ENCODE measurements around the gene FLACC1. TPM values are rescaled to one million over a fixed set of nuclear protein-coding genes. Genes with fewer than 3 reads are reported as not detected.

Gene FLACC1
- 1.0 TPM for total RNA-seq

- H3K9ac ChIP-seq (ENCODE audit: low read depth in 1 of 3, low read length in 3 of 3): no peak within 1 kb of the TSS
- peaks cover 2 to 16% (median 8%) of the 10 kb centered on the region in 3 donors for H3K36me3 ChIP-seq (ENCODE audit: control insufficient read depth in 3 of 3, insufficient read depth in 3 of 3, low read length in 3 of 3)
- H3K27me3 ChIP-seq (ENCODE audit: control insufficient read depth in 3 of 3, insufficient read depth in 3 of 3, low read length in 3 of 3): no peaks in the 10 kb centered on the region
- no peak within 1 kb of the TSS for H3K4me3 ChIP-seq (ENCODE audit: low read length in 3 of 3)
- H3K4me1 ChIP-seq (ENCODE audit: control insufficient read depth in 3 of 3, insufficient read depth in 3 of 3, low read length in 3 of 3): peaks cover 0 to 4% (median 0%) of the 10 kb centered on the region in 3 donors
- peak within 1 kb of the TSS; percentile 6 for H3K27ac ChIP-seq (ENCODE audit: low read depth, low read length)
- no peaks in the 10 kb centered on the region for H3K9me3 ChIP-seq (ENCODE audit: control insufficient read depth in 3 of 3, low read length in 3 of 3)
Observed at GRCh38 chr2:201357221-201357620, at the start of gene FLACC1. Gene FLACC1 (minus strand): TSS chr2:201357345. CDS start chr2:201351404, 5,941 bp downstream.

- no peaks in the 10 kb centered on the region for H3K27me3 ChIP-seq (ENCODE audit: control insufficient read depth in 3 of 3, insufficient read depth in 3 of 3, low read length in 3 of 3)
- H3K9ac ChIP-seq (ENCODE audit: low read depth in 1 of 3, low read length in 3 of 3): peak overlapping the region in 2 of 3 donors; percentile 19 to 59
- no peaks in the 10 kb centered on the region for H3K9me3 ChIP-seq (ENCODE audit: control insufficient read depth in 3 of 3, low read length in 3 of 3)
- no peaks in the 10 kb centered on the region for H3K36me3 ChIP-seq (ENCODE audit: control insufficient read depth in 3 of 3, insufficient read depth in 3 of 3, low read length in 3 of 3)
- H3K4me1 ChIP-seq (ENCODE audit: control insufficient read depth in 3 of 3, insufficient read depth in 3 of 3, low read length in 3 of 3): peaks cover 6 to 21% (median 17%) of the 10 kb centered on the region in 3 donors
- no peak overlapping the region for H3K27ac ChIP-seq (ENCODE audit: low read depth, low read length)
- H3K4me3 ChIP-seq (ENCODE audit: low read length in 3 of 3): no peak overlapping the region
Observed at GRCh38 chr2:201406077-201406662, 49.0 kb upstream of the FLACC1 start.

- Histone ChIP-seq H3K27ac (ENCODE audit: low read depth, low read length) (no peak overlapping the region), H3K4me1 (ENCODE audit: control insufficient read depth in 3 of 3, insufficient read depth in 3 of 3, low read length in 3 of 3) (peaks cover 6 to 21% (median 9%) of the 10 kb centered on the region in 3 donors)
Observed at GRCh38 chr2:201404699-201405280, 47.6 kb upstream of the FLACC1 start.

GRCh38 chr2:201403880-201404279, 46.7 kb upstream of the FLACC1 start:
- no peaks in the 10 kb centered on the region for H3K9me3 ChIP-seq (ENCODE audit: control insufficient read depth in 3 of 3, low read length in 3 of 3)
- no peaks in the 10 kb centered on the region for H3K27me3 ChIP-seq (ENCODE audit: control insufficient read depth in 3 of 3, insufficient read depth in 3 of 3, low read length in 3 of 3)
- H3K9ac ChIP-seq (ENCODE audit: low read depth in 1 of 3, low read length in 3 of 3): no peak overlapping the region
- no peak overlapping the region for H3K4me3 ChIP-seq (ENCODE audit: low read length in 3 of 3)
- H3K4me1 ChIP-seq (ENCODE audit: control insufficient read depth in 3 of 3, insufficient read depth in 3 of 3, low read length in 3 of 3): peaks cover 6 to 21% (median 9%) of the 10 kb centered on the region in 3 donors
- no peak overlapping the region for H3K27ac ChIP-seq (ENCODE audit: low read depth, low read length)
- no peaks in the 10 kb centered on the region for H3K36me3 ChIP-seq (ENCODE audit: control insufficient read depth in 3 of 3, insufficient read depth in 3 of 3, low read length in 3 of 3)

More at GRCh38 chr2:201404699-201405280, 47.6 kb upstream of the FLACC1 start:
- no peaks in the 10 kb centered on the region for H3K27me3 ChIP-seq (ENCODE audit: control insufficient read depth in 3 of 3, insufficient read depth in 3 of 3, low read length in 3 of 3)
- H3K36me3 ChIP-seq (ENCODE audit: control insufficient read depth in 3 of 3, insufficient read depth in 3 of 3, low read length in 3 of 3): no peaks in the 10 kb centered on the region
- no peak overlapping the region for H3K9ac ChIP-seq (ENCODE audit: low read depth in 1 of 3, low read length in 3 of 3)
- H3K4me3 ChIP-seq (ENCODE audit: low read length in 3 of 3): no peak overlapping the region
- no peaks in the 10 kb centered on the region for H3K9me3 ChIP-seq (ENCODE audit: control insufficient read depth in 3 of 3, low read length in 3 of 3)

GRCh38 chr2:201402651-201403562, 45.8 kb upstream of the FLACC1 start:
- no peak overlapping the region for H3K4me3 ChIP-seq (ENCODE audit: low read length in 3 of 3)
- H3K36me3 ChIP-seq (ENCODE audit: control insufficient read depth in 3 of 3, insufficient read depth in 3 of 3, low read length in 3 of 3): peaks cover 0 to 5% (median 2%) of the 10 kb centered on the region in 3 donors
- H3K4me1 ChIP-seq (ENCODE audit: control insufficient read depth in 3 of 3, insufficient read depth in 3 of 3, low read length in 3 of 3): peaks cover 6 to 21% (median 9%) of the 10 kb centered on the region in 3 donors
- peak overlapping the region in 1 of 3 donors; percentile 37 for H3K9ac ChIP-seq (ENCODE audit: low read depth in 1 of 3, low read length in 3 of 3)
- no peak overlapping the region for H3K27ac ChIP-seq (ENCODE audit: low read depth, low read length)
- H3K9me3 ChIP-seq (ENCODE audit: control insufficient read depth in 3 of 3, low read length in 3 of 3): no peaks in the 10 kb centered on the region
- no peaks in the 10 kb centered on the region for H3K27me3 ChIP-seq (ENCODE audit: control insufficient read depth in 3 of 3, insufficient read depth in 3 of 3, low read length in 3 of 3)

- Histone ChIP-seq H3K4me1 (ENCODE audit: control insufficient read depth in 3 of 3, insufficient read depth in 3 of 3, low read length in 3 of 3) (peaks cover 4 to 19% (median 6%) of the 10 kb centered on the region in 3 donors), H3K4me3 (ENCODE audit: low read length in 3 of 3) (no peak overlapping the region)
Observed at GRCh38 chr2:201401815-201402214, 44.7 kb upstream of the FLACC1 start.

GRCh38 chr2:201396595-201396994, 39.5 kb upstream of the FLACC1 start:
- no peaks in the 10 kb centered on the region for H3K4me1 ChIP-seq (ENCODE audit: control insufficient read depth in 3 of 3, insufficient read depth in 3 of 3, low read length in 3 of 3)
- peaks cover 5 to 57% (median 36%) of the 10 kb centered on the region in 3 donors for H3K36me3 ChIP-seq (ENCODE audit: control insufficient read depth in 3 of 3, insufficient read depth in 3 of 3, low read length in 3 of 3)
- H3K9ac ChIP-seq (ENCODE audit: low read depth in 1 of 3, low read length in 3 of 3): no peak overlapping the region
- H3K27ac ChIP-seq (ENCODE audit: low read depth, low read length): no peak overlapping the region
- H3K27me3 ChIP-seq (ENCODE audit: control insufficient read depth in 3 of 3, insufficient read depth in 3 of 3, low read length in 3 of 3): no peaks in the 10 kb centered on the region
- H3K4me3 ChIP-seq (ENCODE audit: low read length in 3 of 3): no peak overlapping the region
- no peaks in the 10 kb centered on the region for H3K9me3 ChIP-seq (ENCODE audit: control insufficient read depth in 3 of 3, low read length in 3 of 3)

More at GRCh38 chr2:201401815-201402214, 44.7 kb upstream of the FLACC1 start:
- H3K9me3 ChIP-seq (ENCODE audit: control insufficient read depth in 3 of 3, low read length in 3 of 3): no peaks in the 10 kb centered on the region
- no peaks in the 10 kb centered on the region for H3K27me3 ChIP-seq (ENCODE audit: control insufficient read depth in 3 of 3, insufficient read depth in 3 of 3, low read length in 3 of 3)
- H3K9ac ChIP-seq (ENCODE audit: low read depth in 1 of 3, low read length in 3 of 3): no peak overlapping the region
- H3K36me3 ChIP-seq (ENCODE audit: control insufficient read depth in 3 of 3, insufficient read depth in 3 of 3, low read length in 3 of 3): peaks cover 0 to 16% (median 13%) of the 10 kb centered on the region in 3 donors
- no peak overlapping the region for H3K27ac ChIP-seq (ENCODE audit: low read depth, low read length)

- H3K4me3 ChIP-seq (ENCODE audit: low read length in 3 of 3): no peak overlapping the region
- H3K27ac ChIP-seq (ENCODE audit: low read depth, low read length): no peak overlapping the region
- H3K9me3 ChIP-seq (ENCODE audit: control insufficient read depth in 3 of 3, low read length in 3 of 3): no peaks in the 10 kb centered on the region
- H3K36me3 ChIP-seq (ENCODE audit: control insufficient read depth in 3 of 3, insufficient read depth in 3 of 3, low read length in 3 of 3): peaks cover 26 to 61% (median 59%) of the 10 kb centered on the region in 3 donors
- no peak overlapping the region for H3K9ac ChIP-seq (ENCODE audit: low read depth in 1 of 3, low read length in 3 of 3)
- no peaks in the 10 kb centered on the region for H3K4me1 ChIP-seq (ENCODE audit: control insufficient read depth in 3 of 3, insufficient read depth in 3 of 3, low read length in 3 of 3)
- no peaks in the 10 kb centered on the region for H3K27me3 ChIP-seq (ENCODE audit: control insufficient read depth in 3 of 3, insufficient read depth in 3 of 3, low read length in 3 of 3)
Observed at GRCh38 chr2:201383136-201383535, 26.0 kb upstream of the FLACC1 start.

GRCh38 chr2:201378496-201379397, 21.6 kb upstream of the FLACC1 start:
- no peaks in the 10 kb centered on the region for H3K9me3 ChIP-seq (ENCODE audit: control insufficient read depth in 3 of 3, low read length in 3 of 3)
- H3K4me3 ChIP-seq (ENCODE audit: low read length in 3 of 3): no peak overlapping the region
- H3K4me1 ChIP-seq (ENCODE audit: control insufficient read depth in 3 of 3, insufficient read depth in 3 of 3, low read length in 3 of 3): no peaks in the 10 kb centered on the region
- no peaks in the 10 kb centered on the region for H3K27me3 ChIP-seq (ENCODE audit: control insufficient read depth in 3 of 3, insufficient read depth in 3 of 3, low read length in 3 of 3)
- H3K36me3 ChIP-seq (ENCODE audit: control insufficient read depth in 3 of 3, insufficient read depth in 3 of 3, low read length in 3 of 3): peaks cover 12 to 39% (median 27%) of the 10 kb centered on the region in 3 donors
- no peak overlapping the region for H3K27ac ChIP-seq (ENCODE audit: low read depth, low read length)
- H3K9ac ChIP-seq (ENCODE audit: low read depth in 1 of 3, low read length in 3 of 3): no peak overlapping the region
